Activated CD8-positive, alpha-beta T cell treated with anti-CD3 and anti-CD28 coated beads, Interleukin-2, amount 10 ng/mL, durations not matched to agents 7 days and 5 days (primary cell): ENCODE data around the gene EIF4G1. TPM values are rescaled to one million over a fixed set of nuclear protein-coding genes. Genes with fewer than 3 reads are reported as not detected.

Source experiments
- ATAC-seq: fragments of 150-1000 bp; cut with Tn5 transposase; one replicate; pipeline ENCODE4 v1.10.0; 2021; ENCODE audit warnings: moderate library complexity
- CTCF ChIA-PET: fragments of 350-600 bp; sonication (Branson Sonifier 250); formaldehyde crosslinking; loops from one replicate; lab custom pipeline; 2021; ENCODE audit warnings: antibody characterized with exemption; lab: Charles Lee
- POLR2A ChIA-PET: fragments of 350-600 bp; sonication (Branson Sonifier 250); formaldehyde crosslinking; loops from one replicate; lab custom pipeline; 2021; ENCODE audit warnings: antibody characterized with exemption; lab: Charles Lee
- DNase-seq: peaks from one replicate; pipeline ENCODE4 v3.0.0-alpha.2; 2020
- H3K27ac Mint-ChIP-seq: one replicate; pipeline ENCODE4 v1.8.0; 2021; ENCODE audit warnings: mild to moderate bottlenecking, mixed read lengths
- H3K27me3 Mint-ChIP-seq: one replicate; pipeline ENCODE4 v1.8.0; 2021; ENCODE audit warnings: low read depth, mixed read lengths
- H3K36me3 Mint-ChIP-seq: one replicate; pipeline ENCODE4 v1.8.0; 2021; ENCODE audit warnings: low read depth, mixed read lengths
- H3K4me1 Mint-ChIP-seq: one replicate; pipeline ENCODE4 v1.8.0; 2021; ENCODE audit warnings: low read depth, mixed read lengths
- H3K4me3 Mint-ChIP-seq: one replicate; pipeline ENCODE4 v1.8.0; 2021; ENCODE audit warnings: mild to moderate bottlenecking, mixed read lengths
- H3K9me3 Mint-ChIP-seq: one replicate; pipeline ENCODE4 v1.8.0; 2022; ENCODE audit warnings: mixed read lengths; ENCODE audit not compliant: insufficient read depth
- total RNA-seq, 2 experiments: library from RNA; stranded (reverse); gene quantifications; one replicate each; pipeline ENCODE4 v1.2.3, GENCODE V29; 2021

The EIF4G1 gene
- total RNA-seq, 2 experiments from 2014 or later = 339 to 348 TPM

GRCh38 chr3:184290331-184290730 lies 24.1 kb upstream of the EIF4G1 start:
- POLR2A ChIA-PET = no interaction called here
- ATAC-seq (no peak), DNase-seq (no peak)
- Mint-ChIP-seq H3K36me3 (no peaks in the 10 kb centered on the region), H3K27ac (no peak overlapping the region), H3K4me1 (peaks cover 2% of the 10 kb centered on the region), H3K4me3 (no peak overlapping the region), H3K27me3 (peaks cover 14% of the 10 kb centered on the region), H3K9me3 (no peaks in the 10 kb centered on the region)
- CTCF ChIA-PET = interaction anchor here (1.2 to 4.1 kb wide), 3 partner anchors 28 to 63 kb away, joined by 3 to 33 read pairs (median 3); no protein-coding TSS in a partner anchor

- ATAC-seq (no peak), DNase-seq (no peak)
- no peaks in the 10 kb centered on the region for H3K36me3 Mint-ChIP-seq
- no peaks in the 10 kb centered on the region for H3K9me3 Mint-ChIP-seq
- H3K27me3 Mint-ChIP-seq = peaks cover 11% of the 10 kb centered on the region
- H3K27ac Mint-ChIP-seq = no peak overlapping the region
- CTCF ChIA-PET = interaction anchor here (1.3 to 4.1 kb wide), 3 partner anchors 38 to 64 kb away, joined by 3 to 33 read pairs (median 3); no protein-coding TSS in a partner anchor
- peaks cover 2% of the 10 kb centered on the region for H3K4me1 Mint-ChIP-seq
- POLR2A ChIA-PET = no interaction called here
- H3K4me3 Mint-ChIP-seq = no peak overlapping the region
These were observed 23.2 kb upstream of the EIF4G1 start for GRCh38 chr3:184291044-184291737.

- POLR2A ChIA-PET = no interaction called here
- no peak for DNase-seq
- ATAC-seq = no peak
- no peaks in the 10 kb centered on the region for H3K9me3 Mint-ChIP-seq
- H3K27me3 Mint-ChIP-seq = peaks cover 10% of the 10 kb centered on the region
- H3K4me1 Mint-ChIP-seq = peaks cover 2% of the 10 kb centered on the region
- H3K4me3 Mint-ChIP-seq = no peak overlapping the region
- no peak overlapping the region for H3K27ac Mint-ChIP-seq
- no peaks in the 10 kb centered on the region for H3K36me3 Mint-ChIP-seq
- CTCF ChIA-PET = interaction anchor here (1.3 to 4.1 kb wide), 2 partner anchors 39 to 65 kb away, joined by 3 to 33 read pairs; no protein-coding TSS in a partner anchor
These were observed 22.5 kb upstream of the EIF4G1 start for GRCh38 chr3:184291738-184292445.

GRCh38 chr3:184295771-184296170 lies 18.6 kb upstream of the EIF4G1 start:
- H3K36me3 Mint-ChIP-seq = peaks cover 12% of the 10 kb centered on the region
- CTCF ChIA-PET = interaction anchor here (1.4 to 3.6 kb wide), 2 partner anchors 68 to 411 kb away, joined by 3 to 11 read pairs; partner anchors contain the start of gene PARL
- DNase-seq (no peak), ATAC-seq (no peak)
- H3K4me3 Mint-ChIP-seq = no peak overlapping the region
- POLR2A ChIA-PET = no interaction called here
- peaks cover 11% of the 10 kb centered on the region for H3K27me3 Mint-ChIP-seq
- H3K4me1 Mint-ChIP-seq = peaks cover 21% of the 10 kb centered on the region
- H3K9me3 Mint-ChIP-seq = no peaks in the 10 kb centered on the region
- H3K27ac Mint-ChIP-seq = no peak overlapping the region

GRCh38 chr3:184296616-184297015 lies 17.8 kb upstream of the EIF4G1 start:
- no peak overlapping the region for H3K27ac Mint-ChIP-seq

GRCh38 chr3:184298759-184299487 lies 15.5 kb upstream of the EIF4G1 start, which contains the start of gene PSMD2:
Gene PSMD2 (plus strand): TSS chr3:184299241. CDS start chr3:184299267, 26 bp downstream.
- peak within 1 kb of the TSS; percentile 87 for H3K27ac Mint-ChIP-seq
- POLR2A ChIA-PET = interaction anchor here (0.9 to 1.1 kb wide), 2 partner anchors 17 to 318 kb away, joined by 3 read pairs; no protein-coding TSS in a partner anchor
- peak; percentile 99 for DNase-seq
- peaks cover 9% of the 10 kb centered on the region for H3K27me3 Mint-ChIP-seq
- CTCF ChIA-PET = no interaction called here
- no peaks in the 10 kb centered on the region for H3K9me3 Mint-ChIP-seq
- peak; percentile 97 for ATAC-seq
- H3K4me3 Mint-ChIP-seq = peak within 1 kb of the TSS; percentile 95
- H3K4me1 Mint-ChIP-seq = peaks cover 27% of the 10 kb centered on the region
- peaks cover 39% of the 10 kb centered on the region for H3K36me3 Mint-ChIP-seq

More at GRCh38 chr3:184296616-184297015, 17.8 kb upstream of the EIF4G1 start:
- ChIA-PET CTCF (no interaction called here), POLR2A (no interaction called here)
- H3K4me1 Mint-ChIP-seq = peaks cover 25% of the 10 kb centered on the region
- peaks cover 11% of the 10 kb centered on the region for H3K27me3 Mint-ChIP-seq
- H3K4me3 Mint-ChIP-seq = no peak overlapping the region
- H3K9me3 Mint-ChIP-seq = no peaks in the 10 kb centered on the region
- H3K36me3 Mint-ChIP-seq = peaks cover 17% of the 10 kb centered on the region
- DNase-seq (no peak), ATAC-seq (no peak)

GRCh38 chr3:184299488-184300377 lies 14.7 kb upstream of the EIF4G1 start:
- ATAC-seq (no peak), DNase-seq (no peak)
- peaks cover 27% of the 10 kb centered on the region for H3K4me1 Mint-ChIP-seq
- H3K36me3 Mint-ChIP-seq = peaks cover 46% of the 10 kb centered on the region
- H3K27me3 Mint-ChIP-seq = peaks cover 7% of the 10 kb centered on the region
- ChIA-PET POLR2A (interaction anchor here (0.9 to 1.1 kb wide), 2 partner anchors 16 to 319 kb away, joined by 3 read pairs; no protein-coding TSS in a partner anchor), CTCF (interaction anchor here (1.6 kb wide), 1 partner anchor 16 kb away, joined by 4 read pairs; no protein-coding TSS in a partner anchor)
- peak overlapping the region; percentile 87 for H3K27ac Mint-ChIP-seq
- no peaks in the 10 kb centered on the region for H3K9me3 Mint-ChIP-seq
- peak overlapping the region; percentile 95 for H3K4me3 Mint-ChIP-seq

GRCh38 chr3:184300378-184300720 lies 14.1 kb upstream of the EIF4G1 start:
- peaks cover 49% of the 10 kb centered on the region for H3K36me3 Mint-ChIP-seq
- POLR2A ChIA-PET = interaction anchor here (1.2 kb wide), 1 partner anchor 15 kb away, joined by 6 read pairs; no protein-coding TSS in a partner anchor
- no peak for ATAC-seq

GRCh38 chr3:184305577-184305976 lies 8.8 kb upstream of the EIF4G1 start:
- ChIA-PET CTCF (interaction anchor here (0.8 to 1.8 kb wide), 5 partner anchors 8 to 66 kb away, joined by 3 to 6 read pairs (median 4); no protein-coding TSS in a partner anchor), POLR2A (interaction anchor here (1.1 kb wide), 1 partner anchor 10 kb away, joined by 6 read pairs; no protein-coding TSS in a partner anchor)
- Mint-ChIP-seq H3K27me3 (no peaks in the 10 kb centered on the region), H3K36me3 (peaks cover 80% of the 10 kb centered on the region), H3K4me3 (no peak overlapping the region), H3K9me3 (no peaks in the 10 kb centered on the region), H3K27ac (no peak overlapping the region), H3K4me1 (peaks cover 8% of the 10 kb centered on the region)
- ATAC-seq = peak; percentile 59
- DNase-seq = no peak

More at GRCh38 chr3:184300378-184300720, 14.1 kb upstream of the EIF4G1 start:
- peaks cover 27% of the 10 kb centered on the region for H3K4me1 Mint-ChIP-seq
- H3K27ac Mint-ChIP-seq = no peak overlapping the region
- no peaks in the 10 kb centered on the region for H3K9me3 Mint-ChIP-seq
- peak overlapping the region; percentile 95 for H3K4me3 Mint-ChIP-seq
- H3K27me3 Mint-ChIP-seq = peaks cover 3% of the 10 kb centered on the region
- CTCF ChIA-PET = interaction anchor here (1.6 kb wide), 1 partner anchor 16 kb away, joined by 4 read pairs; no protein-coding TSS in a partner anchor
- no peak for DNase-seq

- Mint-ChIP-seq H3K27ac (no peak overlapping the region), H3K4me1 (peaks cover 3% of the 10 kb centered on the region), H3K36me3 (peaks cover 75% of the 10 kb centered on the region), H3K9me3 (no peaks in the 10 kb centered on the region), H3K27me3 (no peaks in the 10 kb centered on the region), H3K4me3 (no peak overlapping the region)
- DNase-seq = no peak
- ChIA-PET POLR2A (interaction anchor here (1.1 kb wide), 1 partner anchor 9 kb away, joined by 6 read pairs; no protein-coding TSS in a partner anchor), CTCF (interaction anchor here (0.8 to 1.8 kb wide), 5 partner anchors 9 to 65 kb away, joined by 3 to 6 read pairs (median 4); no protein-coding TSS in a partner anchor)
- ATAC-seq = no peak
These were observed 7.9 kb upstream of the EIF4G1 start for GRCh38 chr3:184306341-184306972.
